HG02981 (cell line): ENCODE data around the gene KCNA2.

Experiments used
- ATAC-seq: cut with Tn5 transposase; IDR thresholded peaks from one replicate; pipeline ENCODE4 v1.9.1; 2021; ENCODE audit warnings: mild to moderate bottlenecking, moderate library complexity; ENCODE audit not compliant: unreplicated experiment

KCNA2 gene

DNA sequence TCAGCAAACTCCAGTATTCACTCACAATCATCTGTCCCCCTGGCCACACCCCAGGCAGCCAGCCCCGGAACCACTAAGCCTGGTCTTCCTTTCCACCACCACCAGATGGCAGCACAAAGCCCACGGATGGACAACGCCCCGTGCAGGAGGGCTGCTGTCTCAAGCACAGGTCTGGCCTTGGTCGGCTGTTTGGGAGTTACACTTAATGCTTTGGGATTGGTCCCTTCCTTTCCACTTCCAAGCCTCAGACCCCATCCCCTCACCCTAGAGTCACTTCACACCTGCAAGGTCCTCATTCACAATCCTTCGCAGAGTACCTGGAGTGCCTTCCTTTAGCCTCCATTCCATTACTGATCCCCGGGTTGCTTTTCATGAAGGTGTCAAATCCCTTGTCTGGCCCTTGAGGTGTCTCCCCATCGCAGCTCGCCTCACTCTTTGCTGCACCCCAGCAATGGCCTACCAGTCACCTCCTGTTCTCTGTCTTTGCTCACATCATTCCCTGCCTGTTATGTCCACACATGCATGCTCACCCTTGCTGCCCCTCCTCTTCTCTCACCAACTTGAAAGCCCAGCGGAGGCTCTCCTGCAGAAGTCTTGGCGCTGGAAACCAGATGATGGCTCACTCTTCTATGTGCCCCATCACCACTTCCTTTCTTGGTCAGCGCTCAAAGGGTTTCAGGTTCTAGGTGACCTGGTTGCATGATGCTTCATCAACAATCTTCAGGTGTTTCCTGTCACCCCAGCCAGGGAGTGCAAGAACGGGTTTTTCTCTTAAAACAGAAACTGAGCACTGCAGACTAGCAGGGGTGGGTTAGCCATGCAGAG lies 24.9 kb upstream of the KCNA2 start:
- ATAC-seq: peak; percentile 49

DNA sequence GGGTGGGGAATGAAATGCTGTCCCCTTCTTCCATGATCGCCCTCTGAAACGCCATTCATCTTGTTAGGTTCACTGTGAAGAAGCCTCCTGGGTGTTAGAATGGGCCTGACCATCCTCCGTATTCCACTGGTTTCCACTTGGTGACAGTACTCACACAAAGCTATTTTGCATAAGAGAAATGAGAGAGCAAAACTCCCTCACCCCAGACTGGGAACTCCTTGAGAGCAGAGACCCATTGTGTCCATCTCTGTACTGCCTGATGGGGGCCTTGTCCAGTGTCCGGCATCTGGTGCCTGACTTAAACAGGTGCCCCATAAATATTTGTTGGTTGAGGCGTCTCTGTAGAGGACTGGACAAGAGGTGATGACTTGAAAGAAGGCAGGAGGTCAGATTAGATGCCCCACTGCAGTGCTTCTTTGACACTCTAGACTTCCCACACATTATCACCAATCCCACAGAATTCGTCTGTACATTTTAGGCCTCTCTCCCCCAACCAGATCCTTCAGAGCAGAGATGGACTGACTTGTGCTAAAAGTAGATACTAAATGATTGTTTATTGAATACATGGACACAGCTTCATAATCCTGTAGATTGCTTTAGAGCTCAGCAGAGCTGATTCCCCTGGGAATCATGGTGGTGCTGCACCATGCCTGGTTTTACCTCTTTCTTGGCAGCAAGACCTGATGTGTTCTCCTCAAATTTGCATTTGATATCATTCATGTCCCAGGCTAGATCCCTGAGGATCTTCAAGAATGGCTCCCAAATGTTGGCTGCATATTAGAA lies 22.4 kb upstream of the KCNA2 start:
- ATAC-seq: no peak

DNA sequence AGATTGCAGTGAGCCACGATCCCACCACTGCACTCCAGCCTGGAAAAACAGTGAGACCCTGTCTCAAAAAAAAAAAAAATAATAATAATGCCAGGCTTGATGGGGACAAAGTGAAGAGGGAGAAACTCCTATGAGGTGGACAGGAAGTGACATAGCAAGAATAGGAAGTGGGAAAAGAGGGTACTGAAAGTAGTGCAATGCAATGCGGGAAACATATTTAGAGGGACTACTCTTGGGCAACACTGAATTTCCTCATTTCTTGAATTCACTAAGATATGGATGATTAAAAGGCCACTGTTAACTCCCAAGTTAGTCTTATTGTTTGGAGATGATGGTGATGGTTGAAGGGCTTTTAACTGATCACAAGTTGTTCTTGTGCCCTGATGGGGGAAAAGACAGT lies 21.6 kb upstream of the KCNA2 start:
- no peak for ATAC-seq

DNA sequence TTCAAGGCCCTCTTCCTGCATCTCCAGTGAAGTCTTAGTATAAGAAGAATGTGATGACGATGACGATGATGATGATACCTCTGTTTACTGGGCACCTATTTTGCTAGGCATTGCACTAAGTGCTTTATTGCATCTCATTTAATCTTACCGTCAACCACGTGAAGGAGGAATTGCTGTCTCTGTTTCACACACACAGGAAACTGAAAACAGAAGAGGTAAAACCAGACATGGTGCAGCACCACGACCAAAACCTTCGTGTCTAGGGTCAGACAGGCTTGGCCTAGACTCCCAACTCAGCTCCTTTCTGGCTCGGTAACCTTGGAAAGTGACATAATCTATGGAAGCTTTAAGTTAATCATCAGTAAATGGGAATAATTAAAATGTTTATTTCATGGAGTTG lies 20.7 kb upstream of the KCNA2 start:
- no peak for ATAC-seq

DNA sequence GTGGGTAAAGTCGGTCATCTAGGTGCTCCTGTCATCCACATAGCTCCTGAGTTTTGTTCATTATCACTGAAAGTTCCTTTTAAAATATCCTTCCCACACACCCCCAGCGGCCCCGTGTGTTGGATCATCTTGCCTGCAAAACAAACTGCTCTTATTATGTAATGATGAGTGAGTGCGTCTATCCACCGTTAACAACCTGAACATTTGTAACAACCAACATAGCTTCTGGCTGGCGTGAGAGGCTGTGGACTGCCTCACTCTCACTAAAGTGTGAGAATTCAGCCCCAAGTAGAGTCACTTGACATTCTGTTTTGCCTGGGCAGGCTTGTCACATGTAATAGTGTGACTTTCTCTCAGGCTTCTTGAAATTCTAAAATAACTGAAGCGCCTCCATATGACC lies 14.5 kb upstream of the KCNA2 start:
- no peak for ATAC-seq

DNA sequence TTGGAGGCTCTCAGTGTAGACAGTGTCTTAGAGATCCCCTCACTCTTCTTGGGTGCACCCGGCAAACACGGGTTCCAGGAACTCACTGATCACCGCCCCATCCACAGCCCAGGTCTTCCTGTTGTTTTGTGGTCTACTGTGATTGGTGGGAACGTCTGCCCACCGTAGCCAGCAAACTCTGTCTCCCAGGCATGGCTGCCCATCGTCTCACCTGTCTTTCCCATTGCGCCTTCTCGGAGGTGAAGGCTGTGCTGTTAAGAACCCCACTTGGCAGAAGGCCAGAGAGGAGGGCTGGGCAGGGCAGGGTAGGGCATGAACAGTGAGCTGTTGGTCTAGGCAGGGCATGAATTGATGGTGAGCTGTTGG lies 14.1 kb upstream of the KCNA2 start:
- peak; percentile 7 for ATAC-seq

DNA sequence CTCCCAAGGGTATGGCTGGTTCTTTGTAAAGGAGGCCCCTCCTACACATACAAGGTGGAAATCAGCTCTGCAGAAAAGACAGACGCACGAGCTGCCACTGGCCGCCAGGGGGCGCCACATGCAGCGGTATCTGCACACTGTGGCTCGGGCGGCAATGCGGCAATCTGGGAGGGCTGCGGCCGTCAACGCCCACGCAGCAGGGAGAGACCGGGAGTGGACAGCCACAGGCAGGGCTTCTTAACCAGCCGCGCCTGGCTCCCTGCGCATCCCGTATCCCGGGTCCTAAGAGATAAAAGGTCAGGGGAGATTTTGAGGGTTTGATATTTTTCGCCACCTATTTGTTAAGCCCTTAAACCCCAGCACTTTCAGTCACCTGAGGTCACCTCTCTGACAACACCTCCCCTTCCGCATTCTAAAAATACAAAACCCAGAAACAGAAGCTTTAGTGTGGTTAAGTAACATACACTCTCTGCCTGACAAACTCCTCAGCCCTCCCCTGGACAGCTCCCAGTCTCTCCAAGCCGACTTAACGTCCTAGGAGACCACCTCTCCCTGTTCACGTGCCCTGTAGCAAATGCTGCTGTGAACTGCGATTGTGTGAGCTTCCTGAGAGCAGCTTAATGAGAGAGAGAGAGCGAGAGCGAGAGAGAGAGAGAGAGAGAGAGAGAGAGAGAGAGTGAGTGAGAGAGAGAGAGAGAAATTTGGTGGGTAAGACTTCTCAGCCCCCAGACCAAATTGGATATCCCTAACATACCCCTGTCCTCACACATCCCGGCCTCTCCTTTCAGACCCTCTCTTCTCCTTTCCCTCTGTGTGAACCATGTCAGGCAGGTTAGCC lies 13.5 kb upstream of the KCNA2 start:
- peak; percentile 71 for ATAC-seq

DNA sequence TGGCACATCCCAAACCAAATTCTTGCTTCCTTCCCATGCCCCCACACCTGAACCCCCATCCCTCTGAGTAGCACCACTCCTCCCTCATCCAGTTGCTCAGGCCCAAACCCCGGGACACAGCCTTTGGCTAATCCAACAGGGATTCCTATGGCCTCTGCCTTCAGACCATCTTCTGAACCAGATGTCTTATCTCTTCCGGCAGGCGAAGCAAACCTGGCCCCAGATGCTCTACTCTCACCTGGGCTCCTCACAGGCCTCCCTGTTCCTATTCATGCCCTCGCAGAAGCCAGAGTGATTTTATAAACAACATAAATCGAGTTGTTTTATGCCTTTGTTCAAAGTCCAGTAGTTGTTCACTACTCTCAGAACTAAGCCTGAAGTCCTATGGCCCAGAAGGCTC lies 12.5 kb upstream of the KCNA2 start:
- no peak for ATAC-seq

DNA sequence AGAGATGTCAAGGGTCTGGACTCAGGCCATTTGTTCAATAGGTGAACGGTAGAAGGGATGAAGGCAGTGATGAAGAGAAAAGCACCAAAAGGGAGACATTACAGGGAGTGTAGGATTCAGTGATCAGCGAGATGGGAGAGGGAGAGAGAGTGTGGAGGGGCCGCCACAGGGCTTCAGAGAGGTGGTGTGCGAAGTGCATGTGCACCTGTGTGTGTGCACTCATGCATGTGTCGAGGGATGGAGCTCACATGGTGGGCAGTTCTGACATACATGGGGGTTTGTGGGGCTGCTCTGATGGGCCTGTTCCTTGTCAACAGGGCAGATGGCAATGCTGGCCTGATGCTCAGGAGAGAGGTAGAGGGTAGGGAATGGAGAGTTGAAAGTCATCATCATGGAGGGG lies 11.4 kb upstream of the KCNA2 start:
- no peak for ATAC-seq

DNA sequence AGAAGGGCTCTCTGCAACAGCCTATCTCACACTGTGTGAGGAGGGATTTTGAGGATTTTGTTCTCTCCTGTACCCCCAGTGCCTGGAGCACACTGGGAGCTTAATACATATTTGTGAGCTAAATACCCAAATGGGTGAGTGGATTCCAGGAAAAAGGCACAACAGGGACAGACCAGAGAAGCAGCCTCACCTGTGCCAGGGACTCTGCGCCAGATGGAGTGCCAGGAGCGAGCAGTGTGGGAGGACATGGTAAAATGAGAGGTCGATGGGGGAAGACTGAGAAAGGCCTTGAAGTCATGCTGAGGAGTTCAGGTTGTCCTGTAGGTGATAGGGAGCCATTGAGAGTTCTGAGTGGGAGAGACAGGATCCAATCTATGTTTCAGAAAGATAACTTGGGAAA lies 11.0 kb upstream of the KCNA2 start:
- ATAC-seq: no peak

DNA sequence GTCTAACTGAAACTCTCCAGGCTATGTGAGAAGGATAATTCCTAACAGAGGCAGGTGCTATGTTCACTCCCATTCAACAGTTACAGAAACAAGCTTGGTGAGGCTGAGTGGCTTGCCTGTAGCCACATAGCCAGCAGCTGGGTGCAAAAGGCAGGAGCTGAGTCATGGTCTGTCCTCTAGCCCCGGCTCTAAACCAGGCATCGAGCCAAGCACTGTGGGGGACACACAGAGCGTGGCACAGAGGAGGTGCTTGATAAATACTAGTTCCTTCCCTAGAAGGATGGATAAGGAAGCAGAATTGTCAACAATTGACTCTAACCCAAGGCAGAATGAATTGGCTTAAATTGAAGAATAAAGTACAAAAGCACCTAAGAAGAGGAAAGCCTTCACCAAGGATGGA lies 10.4 kb upstream of the KCNA2 start:
- ATAC-seq: no peak

DNA sequence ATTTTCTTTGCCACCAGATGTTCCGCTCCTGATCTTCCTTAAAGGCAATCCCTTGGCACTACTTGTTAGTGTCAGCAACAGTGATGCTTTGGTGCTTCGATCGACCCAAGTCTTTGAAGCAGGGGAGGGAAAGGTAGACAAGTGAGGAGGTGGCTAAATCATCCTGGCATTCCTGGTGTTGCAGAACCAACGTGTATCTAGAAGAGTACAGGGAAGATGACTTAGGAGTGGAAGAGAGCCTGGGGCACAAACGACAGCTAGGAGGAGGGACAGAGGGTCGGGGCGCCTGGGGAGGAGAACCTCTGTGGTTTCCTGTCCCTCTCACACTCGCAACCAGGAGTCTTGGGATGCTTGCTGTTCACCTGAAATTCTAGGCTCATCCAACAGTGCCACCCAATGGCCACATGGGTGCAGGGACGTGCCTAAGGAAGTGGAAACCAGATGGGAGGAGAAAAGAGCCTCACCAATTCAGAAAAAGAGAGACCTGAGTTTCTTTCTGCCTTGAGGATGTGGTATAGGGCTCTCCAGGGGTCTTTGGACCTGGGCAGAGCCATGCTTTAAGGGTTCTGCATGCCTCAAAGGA lies 9.5 kb upstream of the KCNA2 start:
- no peak for ATAC-seq

DNA sequence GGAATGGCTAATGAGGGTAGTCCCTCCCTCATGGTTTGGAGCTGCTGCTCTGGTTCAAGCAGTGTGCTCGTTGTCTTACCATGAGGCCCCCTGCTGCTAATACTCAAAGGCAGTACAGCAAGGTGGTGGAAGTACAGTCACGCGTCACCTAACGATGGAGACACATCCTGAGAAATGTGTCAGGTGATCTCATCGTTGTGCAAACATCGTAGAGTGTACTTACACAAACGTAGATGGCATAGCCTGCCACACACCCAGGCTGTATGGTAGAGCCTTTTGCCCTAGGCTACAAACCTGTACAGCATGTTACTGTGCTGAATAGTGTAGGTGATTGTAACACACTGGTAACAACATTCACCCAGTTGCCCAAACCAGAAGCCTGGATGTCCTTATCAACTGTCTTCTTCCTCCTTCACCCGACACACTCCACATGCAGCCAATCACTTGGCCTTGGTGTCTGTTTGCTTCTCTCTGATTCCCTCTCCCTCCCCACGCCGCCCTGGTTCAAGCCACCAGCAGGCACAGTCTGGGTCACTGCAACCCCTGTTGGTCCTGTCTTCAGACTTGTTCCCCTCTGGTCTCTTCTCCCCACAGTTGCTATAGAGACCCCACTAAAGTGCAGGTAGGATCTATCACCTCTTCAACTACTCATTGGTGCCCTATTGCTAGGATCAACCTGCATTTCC lies 6.0 kb upstream of the KCNA2 start:
- no peak for ATAC-seq

DNA sequence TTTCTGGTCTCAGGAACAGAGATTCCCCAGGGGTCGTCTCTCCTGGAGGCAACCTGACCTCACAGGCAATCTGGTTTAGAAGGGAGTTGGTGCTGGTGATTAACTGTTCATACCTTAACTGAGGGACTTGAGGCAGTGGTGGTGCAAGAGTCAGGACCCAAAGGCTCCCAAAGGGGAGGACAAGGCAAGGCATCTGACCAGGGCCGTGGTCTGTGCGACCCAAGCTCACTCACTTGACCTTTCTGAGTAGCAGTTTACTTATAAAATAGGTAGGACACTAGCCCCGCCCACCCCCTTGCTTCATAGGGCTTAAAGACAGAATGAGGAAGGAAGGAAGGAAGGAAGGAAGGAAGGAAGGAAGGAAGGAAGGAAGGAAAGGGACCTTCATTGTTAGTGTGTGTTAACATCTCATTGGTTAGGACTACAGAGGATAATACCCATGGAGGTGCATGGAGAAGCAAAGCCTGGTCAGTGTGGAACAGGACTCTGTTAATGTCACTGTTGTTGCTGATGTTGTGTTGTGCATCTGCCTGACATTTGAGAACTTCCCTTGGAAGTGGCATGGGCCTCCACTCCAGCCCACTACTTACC lies 4.6 kb upstream of the KCNA2 start:
- ATAC-seq: no peak

DNA sequence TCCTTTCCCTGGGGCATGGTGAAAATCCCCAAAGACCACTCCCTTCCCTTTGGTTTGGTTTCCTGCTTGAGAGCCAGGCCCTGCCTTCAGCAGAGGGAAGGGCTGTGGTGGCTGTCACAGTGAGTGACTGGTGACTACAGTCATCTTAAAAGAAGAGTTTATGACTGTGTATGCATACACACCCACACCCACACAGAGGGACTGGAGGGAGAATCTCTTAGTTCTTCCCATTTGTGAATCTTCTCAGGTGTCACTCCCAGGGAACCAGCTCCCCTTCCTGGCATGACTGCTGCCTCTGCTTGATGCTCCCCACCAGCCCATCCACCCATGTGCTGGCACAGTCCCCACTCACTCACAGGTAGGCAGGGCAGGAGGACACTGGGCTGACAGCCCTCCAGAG lies 3.9 kb upstream of the KCNA2 start:
- ATAC-seq: no peak

DNA sequence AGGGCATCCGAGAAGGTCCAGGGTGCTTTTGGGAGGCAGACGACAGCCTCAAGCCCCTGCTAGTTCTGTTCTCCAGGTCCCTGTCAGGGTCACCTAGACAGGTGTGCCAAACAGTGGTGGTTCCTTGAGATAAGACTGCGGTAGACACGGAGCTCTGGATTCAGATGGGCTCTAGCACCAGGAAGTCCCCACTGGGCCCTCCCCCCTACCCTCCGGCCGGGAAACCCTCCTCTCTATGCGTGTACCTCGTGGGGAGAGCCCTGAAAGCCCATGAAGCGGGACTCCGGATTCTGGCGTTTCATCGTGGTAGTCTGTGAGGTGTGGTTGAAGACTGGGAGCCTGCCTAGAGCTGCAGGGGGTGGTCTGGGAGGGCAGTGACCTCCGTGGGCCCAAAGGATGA lies 2.1 kb upstream of the KCNA2 start:
- ATAC-seq: no peak

DNA sequence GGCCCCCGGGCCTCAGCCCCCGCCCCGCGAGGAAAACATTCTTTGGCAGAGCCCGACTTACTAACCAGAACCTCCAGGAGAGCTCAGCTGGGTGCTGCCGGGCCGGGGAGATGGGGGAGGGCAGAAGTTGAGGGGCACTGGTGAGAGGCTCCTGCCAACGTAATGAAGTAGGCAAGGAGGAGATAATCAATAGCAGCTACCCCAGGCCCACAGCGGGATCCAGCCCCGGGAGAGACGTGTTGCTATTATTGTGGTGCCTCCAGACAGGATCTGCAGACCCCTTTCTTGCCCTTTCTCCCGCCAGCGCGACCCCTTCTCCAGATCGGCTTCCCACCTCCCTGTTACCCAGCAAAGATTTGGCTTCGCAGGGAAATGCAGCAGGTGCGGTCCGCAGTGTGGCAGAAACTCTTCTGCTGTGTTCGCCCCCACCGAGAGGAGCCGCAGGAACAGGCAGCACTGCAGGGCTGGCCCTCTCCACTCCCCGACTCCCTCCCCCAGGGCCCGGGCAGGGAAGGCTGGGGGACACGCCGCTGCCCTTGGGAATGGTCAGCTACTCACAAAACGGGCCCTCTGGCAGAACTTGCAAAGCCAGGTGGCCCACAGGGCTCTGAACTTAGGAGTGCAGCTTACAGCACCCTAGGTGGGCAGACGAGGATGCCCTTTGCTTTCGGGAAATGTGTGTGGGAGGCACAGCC lies 1.5 kb upstream of the KCNA2 start:
- ATAC-seq: no peak

DNA sequence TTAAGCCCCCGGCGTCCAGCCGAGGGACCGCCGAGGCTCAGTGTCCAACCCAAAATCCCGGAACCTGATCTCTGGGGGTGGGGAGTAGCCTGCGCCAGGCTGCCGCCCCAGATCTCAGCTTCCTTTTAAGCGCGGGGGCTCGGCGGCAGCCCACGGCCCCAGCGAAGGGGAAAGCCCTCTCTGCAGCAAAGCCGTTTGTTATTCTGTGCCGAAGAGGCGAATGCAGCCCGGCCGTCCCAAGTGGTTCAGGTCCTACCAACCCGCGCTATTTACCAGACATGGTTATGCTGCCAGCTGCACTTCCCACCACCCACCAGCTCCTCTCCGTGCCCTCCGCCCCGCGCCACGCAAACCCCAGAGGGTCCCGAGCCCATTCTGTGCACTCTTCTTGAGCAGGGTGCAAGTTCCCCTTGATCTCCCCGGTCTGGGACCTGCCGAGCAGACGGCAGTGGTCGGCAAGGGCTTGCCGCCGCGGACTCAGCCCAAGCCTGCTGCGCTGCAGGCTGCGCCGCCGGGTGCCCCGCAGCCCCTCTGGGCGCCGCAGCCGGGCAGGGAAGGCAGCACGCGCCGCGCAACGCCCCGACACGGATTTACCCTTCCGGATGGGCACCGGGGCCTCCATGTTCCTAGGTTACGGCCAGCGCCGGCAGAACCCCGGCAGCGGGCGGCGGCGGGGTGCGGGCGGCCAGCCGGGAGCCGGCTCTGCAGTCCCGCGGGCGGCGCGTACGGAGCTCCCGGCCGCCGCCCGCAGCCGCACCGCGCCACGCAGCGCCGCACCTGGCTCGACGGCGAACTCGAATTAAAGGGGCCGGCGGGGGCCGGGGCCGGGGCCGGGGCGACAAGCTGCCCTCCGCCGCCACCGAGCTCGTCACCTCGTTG lies 738 bp upstream of the KCNA2 start:
- no peak for ATAC-seq

DNA sequence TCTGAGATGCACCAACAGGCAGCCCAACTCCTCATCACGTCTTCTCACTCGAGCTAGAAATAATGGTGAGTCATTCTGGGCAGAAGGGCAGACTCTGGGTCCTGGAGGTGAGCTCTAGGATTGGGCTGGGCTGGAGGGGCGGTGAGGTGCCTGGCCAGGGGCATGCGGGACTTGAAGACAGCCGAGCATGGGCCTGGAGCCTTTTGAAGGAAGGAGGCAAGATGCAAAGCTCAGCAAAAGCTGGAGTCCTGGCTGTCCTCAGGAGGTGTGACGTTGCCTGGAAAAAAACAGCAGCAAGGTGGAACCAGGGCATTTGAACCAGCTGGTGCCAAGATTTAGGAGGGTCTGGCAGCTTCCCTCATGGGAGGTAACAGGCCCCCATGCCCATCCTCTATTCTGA lies 712 bp downstream of the KCNA2 start:
- no peak for ATAC-seq
